Tibial nerve (tissue), 4 donors: Measurements from ENCODE around the gene SIM2. TPM values are rescaled to one million over a fixed set of nuclear protein-coding genes. Genes with fewer than 3 reads are reported as not detected.

Experiments
- DNase-seq, 2 donors: peaks; one replicate each; pipeline ENCODE4 v3.0.0-alpha.2; 2019; ENCODE audit warnings: low spot score in 2 of 2
- H3K27ac ChIP-seq, 4 donors: fragments of 200-600 bp; sonication (generic) in 3 of 4; one replicate each; pipeline ENCODE4 v1.5.1; 2017 to 2019; ENCODE audit warnings: mild to moderate bottlenecking in 1 of 4
- H3K27me3 ChIP-seq, 2 donors: fragments of 200-600 bp; sonication (generic) in 1 of 2; one replicate each; pipeline versions ENCODE4 v1.5.1 to v1.6.0; 2017 to 2019
- H3K36me3 ChIP-seq, 3 donors: fragments of 200-600 bp; sonication (generic); one replicate each; pipeline ENCODE4 v1.5.1; 2018 to 2019
- H3K4me1 ChIP-seq, 4 donors: fragments of 200-600 bp; sonication (generic) in 3 of 4; one replicate each; pipeline ENCODE4 v1.5.1; 2017 to 2019
- H3K4me3 ChIP-seq, 4 donors: fragments of 200-600 bp; sonication (generic) in 3 of 4; one replicate each; pipeline ENCODE4 v1.5.1; 2017 to 2019; ENCODE audit warnings: mild to moderate bottlenecking in 1 of 4, moderate library complexity in 1 of 4
- H3K9me3 ChIP-seq, 4 donors: fragments of 200-600 bp; sonication (generic) in 3 of 4; one replicate each; pipeline ENCODE4 v1.5.1; 2017 to 2019
- CTCF ChIP-seq, 5 experiments: fragments of 200-600 bp in 3 of 5; fragments of 450-650 bp in 2 of 5; sonication (generic) in 3 of 5; IDR thresholded peaks; one replicate each; pipeline ENCODE4 v1.5.1; 2016 to 2019; ENCODE audit warnings: antibody characterized with exemption in 5 of 5, mild to moderate bottlenecking in 3 of 5, moderate library complexity in 2 of 5
- EP300 ChIP-seq, 2 donors: sonication (generic); formaldehyde crosslinking; IDR thresholded peaks; one replicate each; pipeline ENCODE4 v1.6.1; 2017; ENCODE audit warnings: antibody characterized with exemption in 2 of 2, mild to moderate bottlenecking in 1 of 2
- POLR2A ChIP-seq, 2 donors: fragments of 450-650 bp; IDR thresholded peaks; one replicate each; pipeline ENCODE4 v1.6.1; 2017; ENCODE audit warnings: antibody characterized with exemption in 2 of 2, mild to moderate bottlenecking in 2 of 2, moderate library complexity in 2 of 2
- whole genome bisulfite sequencing, 2 donors: methylation state at CpG; one replicate each; pipeline ENCODE4 v1.1.5; 2018; 5-methylcytosine and 5-hydroxymethylcytosine counted together
- total RNA-seq, 4 donors: library from RNA; depleted of rRNA; stranded (reverse); fragments of >200 nt; gene quantifications; one replicate each; pipeline ENCODE4 v1.1.0, GENCODE V29; 2016

Gene SIM2
- total RNA-seq, 4 donors from 2014 or later = not detected

GRCh38 chr21:36676039-36676950 is 22.6 kb upstream of the SIM2 start:
- 51 to 54% methylated on average over 6 of the region's 6 CpGs for WGBS, 2 donors
- H3K4me3 ChIP-seq = no peak overlapping the region
- H3K9me3 ChIP-seq = peaks cover 0 to 39% (median 2%) of the 10 kb centered on the region in 4 donors
- H3K36me3 ChIP-seq = no peaks in the 10 kb centered on the region
- TF ChIP-seq EP300 (IDR thresholded peaks at IDR 0.05) (no peak), CTCF (IDR thresholded peaks at IDR 0.05) (no peak)
- no peak overlapping the region for H3K27ac ChIP-seq
- DNase-seq = no peak
- no peaks in the 10 kb centered on the region for H3K4me1 ChIP-seq
- H3K27me3 ChIP-seq = peaks cover 0 to 10% of the 10 kb centered on the region in 2 donors

DNA sequence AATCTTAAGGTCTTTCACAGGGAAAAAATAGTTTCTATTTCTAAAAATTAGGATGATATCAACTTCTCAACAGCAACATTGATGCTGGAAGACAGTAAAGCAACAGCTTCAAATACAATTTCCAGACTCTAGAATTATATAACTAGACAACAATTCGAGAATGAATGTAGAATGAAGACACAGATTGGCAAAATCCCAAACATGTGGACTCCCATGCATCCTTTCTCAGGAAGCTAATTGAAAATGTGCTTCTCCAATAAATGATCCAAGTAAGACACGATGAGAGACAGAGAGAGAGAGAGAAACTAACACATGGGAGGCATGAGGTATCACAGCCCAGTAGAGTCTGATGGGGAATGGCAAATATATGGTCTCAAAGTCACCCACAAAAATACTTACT is 21.5 kb upstream of the SIM2 start:
- Histone ChIP-seq H3K27me3 (peaks cover 0 to 6% of the 10 kb centered on the region in 2 donors), H3K4me1 (no peaks in the 10 kb centered on the region), H3K9me3 (peaks cover 0 to 48% (median 2%) of the 10 kb centered on the region in 4 donors), H3K36me3 (no peaks in the 10 kb centered on the region), H3K4me3 (no peak overlapping the region), H3K27ac (no peak overlapping the region)
- 56 to 61% methylated on average over 2 of the region's 2 CpGs for WGBS, 2 donors
- no peak for TF ChIP-seq POLR2A (IDR thresholded peaks at IDR 0.05)
- no peak for TF ChIP-seq CTCF (IDR thresholded peaks at IDR 0.05)
- no peak for TF ChIP-seq EP300 (IDR thresholded peaks at IDR 0.05)
- no peak for DNase-seq

DNA sequence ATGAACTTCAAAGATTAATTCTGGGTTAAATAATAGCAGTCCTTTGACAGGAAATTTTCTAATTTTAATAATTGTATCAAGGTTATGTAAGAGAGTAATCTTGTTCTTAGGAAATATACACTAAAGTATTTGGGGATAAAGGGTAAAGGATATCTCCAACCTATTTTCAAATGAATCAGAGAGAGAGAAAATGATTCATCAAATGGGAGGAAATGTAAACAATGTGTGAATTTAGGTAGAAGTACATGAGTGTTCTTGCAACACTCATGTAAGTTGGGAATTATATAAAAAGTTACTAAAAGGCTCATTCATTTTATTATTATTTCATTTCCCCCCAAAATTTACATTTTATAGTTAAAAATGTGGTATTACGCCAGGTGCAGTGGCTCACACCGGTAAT is 20.4 kb upstream of the SIM2 start:
- Histone ChIP-seq H3K4me3 (no peak overlapping the region), H3K4me1 (no peaks in the 10 kb centered on the region), H3K27me3 (peaks cover 0 to 10% of the 10 kb centered on the region in 2 donors), H3K27ac (no peak overlapping the region), H3K9me3 (peaks cover 0 to 49% (median 2%) of the 10 kb centered on the region in 4 donors), H3K36me3 (no peaks in the 10 kb centered on the region)
- 96 to 100% methylated on average over 2 of the region's 2 CpGs for WGBS, 2 donors
- TF ChIP-seq EP300 (IDR thresholded peaks at IDR 0.05) (no peak), POLR2A (IDR thresholded peaks at IDR 0.05) (no peak), CTCF (IDR thresholded peaks at IDR 0.05) (no peak)
- no peak for DNase-seq

DNA sequence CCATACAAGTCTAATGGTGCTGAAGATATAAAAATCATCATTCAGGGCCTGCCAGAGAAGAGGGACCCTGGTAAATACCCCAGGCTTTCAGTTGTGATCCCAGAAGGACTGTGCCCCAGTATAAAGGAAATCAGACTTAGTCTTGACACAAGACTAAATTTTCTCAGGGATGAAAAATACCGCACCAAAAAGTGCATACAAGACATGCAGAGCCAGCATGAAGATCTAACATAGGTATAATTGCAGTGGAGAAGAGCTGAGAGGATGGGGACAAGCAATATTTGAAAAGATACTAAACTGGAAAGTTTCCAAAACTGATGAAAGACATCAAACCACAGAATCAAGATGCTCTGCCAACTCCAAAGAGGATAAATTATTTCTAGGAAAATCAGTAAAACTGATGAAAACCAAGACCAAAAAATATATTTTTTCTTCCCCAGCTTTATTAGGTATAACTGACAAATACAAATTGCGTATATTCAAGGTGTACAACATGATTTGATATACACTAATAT is 17.7 kb upstream of the SIM2 start:
- WGBS, 2 donors = 83% methylated on average over 2 of the region's 2 CpGs
- DNase-seq = no peak
- TF ChIP-seq POLR2A (IDR thresholded peaks at IDR 0.05) = no peak
- TF ChIP-seq EP300 (IDR thresholded peaks at IDR 0.05) = no peak
- no peak for TF ChIP-seq CTCF (IDR thresholded peaks at IDR 0.05)
- Histone ChIP-seq H3K9me3 (peaks cover 0 to 42% (median 2%) of the 10 kb centered on the region in 4 donors), H3K4me3 (no peak overlapping the region), H3K27me3 (peaks cover 0 to 21% of the 10 kb centered on the region in 2 donors), H3K27ac (no peak overlapping the region), H3K4me1 (no peaks in the 10 kb centered on the region), H3K36me3 (no peaks in the 10 kb centered on the region)
